Effector memory CD4-positive, alpha-beta T cell (primary cell): ENCODE data around the gene ZBP1.

Experiments
- DNase-seq, 3 donors: peaks; one replicate each; pipeline ENCODE4 v3.0.0-alpha.2; 2020
- H3K27ac ChIP-seq: 2 replicates; pipeline ENCODE4 v1.7.0; 2013; ENCODE audit warnings: mild to moderate bottlenecking, low read length, moderate library complexity; ENCODE audit not compliant: insufficient read depth, poor library complexity, severe bottlenecking
- H3K27me3 ChIP-seq: replicated peaks from 2 replicates; pipeline ENCODE4 v1.7.0; 2013; ENCODE audit warnings: mild to moderate bottlenecking, low read length; ENCODE audit not compliant: insufficient read depth, control insufficient read depth, poor library complexity, severe bottlenecking
- H3K36me3 ChIP-seq: 2 replicates; pipeline ENCODE4 v1.7.0; 2013; ENCODE audit warnings: mild to moderate bottlenecking, low read length, moderate library complexity; ENCODE audit not compliant: control insufficient read depth, insufficient read depth
- H3K4me1 ChIP-seq: 2 replicates; pipeline ENCODE4 v1.7.0; 2013; ENCODE audit warnings: low read length, mild to moderate bottlenecking; ENCODE audit not compliant: control insufficient read depth, insufficient read depth, poor library complexity, severe bottlenecking
- H3K4me3 ChIP-seq: 2 replicates; pipeline ENCODE4 v1.7.0; 2013; ENCODE audit warnings: low read length, low read depth, mild to moderate bottlenecking; ENCODE audit not compliant: insufficient read depth, poor library complexity, severe bottlenecking
- H3K9me3 ChIP-seq: 2 replicates; pipeline ENCODE4 v1.7.0; 2013; ENCODE audit warnings: mild to moderate bottlenecking, low read length, moderate library complexity; ENCODE audit not compliant: control insufficient read depth

ZBP1 gene

GRCh38 chr20:57562541-57563465, 57.4 kb downstream of the ZBP1 start:
- DNase-seq, result no peak
- H3K4me1 ChIP-seq, result no peaks in the 10 kb centered on the region
- no peak overlapping the region for H3K4me3 ChIP-seq
- no peaks in the 10 kb centered on the region for H3K9me3 ChIP-seq
- no peak overlapping the region for H3K27ac ChIP-seq
- peaks cover 1% of the 10 kb centered on the region for H3K27me3 ChIP-seq
- H3K36me3 ChIP-seq, result no peaks in the 10 kb centered on the region

- Histone ChIP-seq H3K9me3 (no peaks in the 10 kb centered on the region), H3K36me3 (no peaks in the 10 kb centered on the region), H3K27ac (no peak overlapping the region), H3K27me3 (peaks cover 4% of the 10 kb centered on the region), H3K4me3 (no peak overlapping the region), H3K4me1 (no peaks in the 10 kb centered on the region)
- DNase-seq, result no peak
These were observed 58.6 kb downstream of the ZBP1 start for GRCh38 chr20:57561356-57562279.

DNA sequence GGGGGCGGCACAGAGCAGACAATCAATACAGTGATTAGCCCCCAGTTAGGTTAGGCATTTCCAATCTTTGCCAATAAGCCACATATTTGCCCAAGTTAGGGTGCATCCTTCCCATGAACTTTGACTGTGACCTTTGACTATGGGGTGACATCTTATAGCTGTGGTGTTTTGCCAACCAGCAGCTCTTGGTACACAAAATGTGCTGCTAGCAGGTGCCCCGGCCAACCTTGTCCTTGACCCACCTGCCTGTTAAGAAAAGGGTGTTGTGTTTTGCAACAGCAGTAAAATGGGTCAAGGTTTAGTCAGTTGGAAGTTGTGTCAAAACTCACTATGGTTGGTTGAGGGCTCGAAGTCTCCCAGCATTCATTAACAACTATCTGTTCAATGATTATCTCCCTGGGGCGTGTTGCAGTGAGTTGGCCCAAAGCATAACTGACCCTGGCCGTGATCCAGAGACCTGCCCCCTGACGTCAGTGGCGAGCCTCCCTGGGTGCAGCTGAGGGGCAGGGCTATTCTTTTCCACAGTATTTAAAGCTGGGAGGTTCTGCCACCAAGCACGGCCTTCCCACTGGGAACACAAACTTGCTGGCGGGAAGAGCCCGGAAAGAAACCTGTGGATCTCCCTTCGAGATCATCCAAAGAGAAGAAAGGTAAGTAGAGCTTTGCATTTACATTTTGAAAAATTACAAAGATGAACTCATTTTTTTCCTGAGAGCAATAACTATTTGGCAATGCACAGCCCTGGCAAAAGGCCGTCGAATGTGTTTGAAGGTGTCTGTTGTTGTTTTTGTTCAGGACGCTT, 59.5 kb downstream of the ZBP1 start, which contains the start of gene PCK1:
PCK1 (plus strand) TSS at position 557 of the 802 bp plus-strand sequence. CDS start 302 bp downstream, outside the sequence.
- no peak for DNase-seq
- H3K4me1 ChIP-seq, result no peaks in the 10 kb centered on the region
- H3K4me3 ChIP-seq, result no peak within 1 kb of the TSS
- no peaks in the 10 kb centered on the region for H3K36me3 ChIP-seq
- H3K9me3 ChIP-seq, result no peaks in the 10 kb centered on the region
- no peak within 1 kb of the TSS for H3K27ac ChIP-seq
- peaks cover 4% of the 10 kb centered on the region for H3K27me3 ChIP-seq

- Histone ChIP-seq H3K4me1 (no peaks in the 10 kb centered on the region), H3K4me3 (no peak overlapping the region), H3K36me3 (no peaks in the 10 kb centered on the region), H3K9me3 (no peaks in the 10 kb centered on the region), H3K27ac (no peak overlapping the region), H3K27me3 (peaks cover 4% of the 10 kb centered on the region)
- DNase-seq, result no peak
These were observed 60.3 kb downstream of the ZBP1 start for GRCh38 chr20:57559658-57560553.

DNA sequence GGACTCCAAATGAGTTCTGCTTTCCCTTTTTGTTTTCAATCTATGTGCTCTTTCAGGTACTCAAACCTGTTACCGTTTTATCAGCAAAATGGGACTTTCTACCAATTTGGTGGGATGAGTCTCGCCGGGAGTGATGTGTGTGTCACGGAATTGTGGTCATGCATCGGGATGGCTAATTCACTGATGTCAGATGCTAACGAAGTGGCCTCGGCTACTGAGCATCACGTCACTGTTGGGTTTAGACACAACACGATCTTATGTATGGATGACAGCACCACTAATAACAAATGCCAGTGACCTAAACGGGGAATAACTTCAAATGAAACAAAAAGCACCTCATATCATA, 61.0 kb downstream of the ZBP1 start:
- Histone ChIP-seq H3K4me1 (no peaks in the 10 kb centered on the region), H3K27ac (no peak overlapping the region), H3K4me3 (no peak overlapping the region), H3K9me3 (no peaks in the 10 kb centered on the region), H3K27me3 (peaks cover 4% of the 10 kb centered on the region), H3K36me3 (no peaks in the 10 kb centered on the region)
- DNase-seq, result no peak

- DNase-seq, result no peak
- no peaks in the 10 kb centered on the region for H3K36me3 ChIP-seq
- H3K27me3 ChIP-seq, result peaks cover 4% of the 10 kb centered on the region
- H3K4me3 ChIP-seq, result no peak overlapping the region
- H3K9me3 ChIP-seq, result no peaks in the 10 kb centered on the region
- no peaks in the 10 kb centered on the region for H3K4me1 ChIP-seq
- H3K27ac ChIP-seq, result no peak overlapping the region
These were observed 61.5 kb downstream of the ZBP1 start for GRCh38 chr20:57558614-57559288.

DNA sequence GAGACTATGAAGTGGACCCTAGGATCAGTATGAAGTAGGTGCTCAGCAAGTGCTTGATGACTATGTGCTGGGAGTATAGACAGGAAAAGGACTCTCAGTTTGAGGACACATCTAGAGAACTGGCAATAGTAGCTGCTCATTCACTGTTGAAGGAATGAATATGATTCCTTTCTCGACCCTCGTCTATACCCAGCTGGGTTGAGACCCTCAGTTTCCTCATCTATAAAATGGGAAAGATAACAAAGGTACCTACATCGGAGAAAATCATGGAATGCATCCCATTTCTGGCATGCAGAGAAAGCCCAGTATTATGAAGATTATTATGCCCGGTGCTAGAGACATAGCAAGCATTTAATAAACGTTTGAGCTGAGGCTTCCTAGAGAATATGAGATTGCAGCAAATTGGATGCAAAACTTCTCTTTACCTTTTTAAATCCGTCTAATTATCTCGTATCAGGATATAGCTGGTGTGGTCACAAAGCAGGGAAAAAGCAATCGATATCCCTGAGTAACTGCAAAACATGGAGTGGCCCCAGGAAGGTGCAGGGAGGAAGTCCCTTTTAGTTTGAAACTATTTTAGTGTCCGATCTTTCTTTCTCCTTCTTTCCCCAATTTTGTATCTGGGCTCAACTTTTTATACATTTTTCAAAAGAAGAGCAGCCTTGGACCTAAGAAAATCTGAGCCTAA, 62.2 kb downstream of the ZBP1 start:
- H3K9me3 ChIP-seq, result no peaks in the 10 kb centered on the region
- no peak overlapping the region for H3K4me3 ChIP-seq
- peaks cover 4% of the 10 kb centered on the region for H3K27me3 ChIP-seq
- H3K4me1 ChIP-seq, result no peaks in the 10 kb centered on the region
- H3K36me3 ChIP-seq, result no peaks in the 10 kb centered on the region
- H3K27ac ChIP-seq, result no peak overlapping the region
- no peak for DNase-seq

GRCh38 chr20:57556980-57557274, 63.3 kb downstream of the ZBP1 start:
- Histone ChIP-seq H3K27ac (no peak overlapping the region), H3K4me1 (no peaks in the 10 kb centered on the region), H3K4me3 (no peak overlapping the region), H3K9me3 (no peaks in the 10 kb centered on the region), H3K36me3 (no peaks in the 10 kb centered on the region), H3K27me3 (peaks cover 4% of the 10 kb centered on the region)
- no peak for DNase-seq
